H1 (cell line): ENCODE measurements around the gene USP49. TPM values are rescaled to one million over a fixed set of nuclear protein-coding genes. Genes with fewer than 3 reads are reported as not detected.

Experiments used
- CTCF ChIA-PET: fragments of 300-600 bp; sonication (Branson Sonifier 250); formaldehyde crosslinking; loops from one replicate; lab custom pipeline; 2021; ENCODE audit not compliant: partially characterized antibody; lab: Charles Lee
- POLR2A ChIA-PET: fragments of 300-600 bp; sonication (Branson Sonifier 250); formaldehyde crosslinking; loops from one replicate; lab custom pipeline; 2021; ENCODE audit warnings: inconsistent platforms; ENCODE audit not compliant: partially characterized antibody; lab: Charles Lee
- DNase-seq, 2 experiments: peaks; one replicate each; pipeline versions ENCODE4 v3.0.0 to v3.0.0-alpha.2; 2010 to 2022; ENCODE audit warnings: low spot score in 2 of 2, low read depth in 1 of 2, mixed read lengths in 1 of 2
- FAIRE-seq: peaks from 2 replicates; lab custom pipeline; 2011; peaks lifted over from hg19 to GRCh38; lab: Jason Lieb, UNC
- H2AFZ ChIP-seq: 2 replicates; pipeline ENCODE4 v1.8.1; 2012; ENCODE audit warnings: low read length, inconsistent platforms
- H2AK5ac ChIP-seq: 2 replicates; pipeline ENCODE4 v1.6.1; 2013; ENCODE audit warnings: low read depth, low read length
- H2BK120ac ChIP-seq: replicated peaks from 2 replicates; pipeline ENCODE3; 2013; ENCODE audit warnings: low read depth, low read length, inconsistent platforms
- H2BK12ac ChIP-seq: 2 replicates; pipeline ENCODE4 v1.6.1; 2013; ENCODE audit warnings: low read depth, low read length
- H2BK15ac ChIP-seq: 2 replicates; pipeline ENCODE4 v1.6.1; 2013; ENCODE audit warnings: low read length
- H2BK20ac ChIP-seq: 2 replicates; pipeline ENCODE4 v1.6.1; 2013; ENCODE audit warnings: low read length
- H2BK5ac ChIP-seq: 2 replicates; pipeline ENCODE4 v1.6.1; 2013; ENCODE audit warnings: low read depth, low read length
- H3K14ac ChIP-seq: 2 replicates; pipeline ENCODE4 v1.6.1; 2013; ENCODE audit warnings: inconsistent platforms; ENCODE audit not compliant: insufficient read length
- H3K18ac ChIP-seq: 2 replicates; pipeline ENCODE4 v1.6.1; 2013; ENCODE audit warnings: low read length; ENCODE audit errors: extremely low read depth
- H3K23ac ChIP-seq: 2 replicates; pipeline ENCODE4 v1.6.1; 2013; ENCODE audit warnings: inconsistent platforms; ENCODE audit not compliant: insufficient read length
- H3K23me2 ChIP-seq: 2 replicates; pipeline ENCODE4 v1.6.1; 2013; ENCODE audit warnings: low read depth, low read length
- H3K27ac ChIP-seq: 2 replicates; pipeline ENCODE4 v1.6.1; 2011; ENCODE audit warnings: low read depth, low read length, inconsistent platforms
- H3K27me3 ChIP-seq, 4 experiments: replicated peaks in 1 of 4; 1 replicate in 1 of 4; 2 replicates in 3 of 4; pipeline versions ENCODE4 v1.6.1 to v1.8.1; 2011 to 2013; ENCODE audit warnings: low read length in 3 of 4, mild to moderate bottlenecking in 3 of 4, inconsistent platforms in 2 of 4, mixed read lengths in 2 of 4, moderate library complexity in 1 of 4; ENCODE audit not compliant: control insufficient read depth in 3 of 4, insufficient read depth in 3 of 4; ENCODE audit errors: extremely low read depth in 1 of 4
- H3K36me3 ChIP-seq, 4 experiments: 2 replicates each; pipeline versions ENCODE4 v1.6.1 to v1.8.1; 2011 to 2013; ENCODE audit warnings: mild to moderate bottlenecking in 4 of 4, low read length in 3 of 4, moderate library complexity in 2 of 4, control low read depth in 1 of 4, inconsistent platforms in 1 of 4; ENCODE audit not compliant: insufficient read depth in 4 of 4, control insufficient read depth in 2 of 4
- H3K4ac ChIP-seq: replicated peaks from 2 replicates; pipeline ENCODE3; 2013; ENCODE audit warnings: low read length, low read depth, mixed read lengths, inconsistent platforms; ENCODE audit not compliant: insufficient read length
- H3K4me1 ChIP-seq, 4 experiments: replicated peaks in 1 of 4; 1 replicate in 1 of 4; 2 replicates in 3 of 4; pipeline versions ENCODE4 v1.6.1 to v1.8.1; 2011 to 2013; ENCODE audit warnings: low read length in 3 of 4, inconsistent platforms in 2 of 4, mixed read lengths in 1 of 4; ENCODE audit not compliant: insufficient read depth in 4 of 4, control insufficient read depth in 3 of 4
- H3K4me2 ChIP-seq, 2 experiments: 2 replicates each; pipeline versions ENCODE4 v1.6.1 to v1.8.1; 2011 to 2013; ENCODE audit warnings: low read depth in 2 of 2, low read length in 2 of 2, control low read depth in 1 of 2, inconsistent platforms in 1 of 2, mild to moderate bottlenecking in 1 of 2; ENCODE audit not compliant: insufficient read depth in 1 of 2
- H3K4me3 ChIP-seq, 4 experiments: fragments of 200-600, 300-600 bp in 1 of 4; sonication (generic), shearing (Covaris generic), sonication (Bioruptor Twin) in 1 of 4; 2 replicates each; pipeline versions ENCODE4 v1.5.1 to v1.8.1; 2011 to 2016; ENCODE audit warnings: low read length in 4 of 4, low read depth in 3 of 4, control low read depth in 2 of 4, inconsistent platforms in 2 of 4, mild to moderate bottlenecking in 2 of 4, mixed read lengths in 1 of 4, moderate library complexity in 1 of 4; ENCODE audit not compliant: insufficient read depth in 2 of 4; ENCODE audit errors: extremely low read depth in 1 of 4
- H3K56ac ChIP-seq: replicated peaks from 2 replicates; pipeline ENCODE3; 2013; ENCODE audit warnings: low read depth, mild to moderate bottlenecking, mixed read lengths, low read length, inconsistent platforms; ENCODE audit not compliant: insufficient read length
- H3K79me1 ChIP-seq: 2 replicates; pipeline ENCODE4 v1.6.1; 2013; ENCODE audit warnings: low read depth, low read length, control low read depth
- H3K79me2 ChIP-seq, 2 experiments: 2 replicates each; pipeline versions ENCODE4 v1.6.1 to v1.8.1; 2012 to 2013; ENCODE audit warnings: low read length in 2 of 2, mild to moderate bottlenecking in 2 of 2, inconsistent platforms in 1 of 2; ENCODE audit not compliant: insufficient read depth in 2 of 2, control insufficient read depth in 1 of 2
- H3K9ac ChIP-seq, 4 experiments: replicated peaks in 1 of 4; 1 replicate in 1 of 4; 2 replicates in 3 of 4; pipeline versions ENCODE4 v1.6.1 to v1.8.1; 2011 to 2013; ENCODE audit warnings: low read depth in 3 of 4, low read length in 3 of 4, control low read depth in 2 of 4, mild to moderate bottlenecking in 2 of 4, moderate library complexity in 2 of 4, inconsistent platforms in 1 of 4; ENCODE audit errors: extremely low read depth in 1 of 4
- H3K9me3 ChIP-seq, 2 experiments: 2 replicates each; pipeline versions ENCODE4 v1.6.1 to v1.8.1; 2012 to 2013; ENCODE audit warnings: mild to moderate bottlenecking in 2 of 2, moderate library complexity in 2 of 2, control low read depth in 1 of 2, inconsistent platforms in 1 of 2, low read depth in 1 of 2, low read length in 1 of 2, mixed read lengths in 1 of 2; ENCODE audit not compliant: insufficient read depth in 2 of 2
- H4K20me1 ChIP-seq, 2 experiments: replicated peaks in 1 of 2; 2 replicates each; pipeline versions ENCODE3 to v1.8.1; 2011 to 2013; ENCODE audit warnings: inconsistent platforms in 2 of 2, low read length in 2 of 2, mild to moderate bottlenecking in 1 of 2; ENCODE audit not compliant: insufficient read depth in 2 of 2, control insufficient read depth in 1 of 2
- H4K5ac ChIP-seq: 2 replicates; pipeline ENCODE4 v1.6.1; 2013; ENCODE audit warnings: low read length, low read depth, mixed read lengths, inconsistent platforms; ENCODE audit not compliant: insufficient read length
- H4K8ac ChIP-seq: 2 replicates; pipeline ENCODE4 v1.8.0; 2013; ENCODE audit warnings: mild to moderate bottlenecking, moderate library complexity, low read length, inconsistent platforms; ENCODE audit not compliant: insufficient read depth; ENCODE audit errors: extremely low read depth
- H4K91ac ChIP-seq: replicated peaks from 2 replicates; pipeline ENCODE3; 2013; ENCODE audit warnings: low read length, mixed read lengths, inconsistent platforms; ENCODE audit not compliant: insufficient read length
- ATF2 ChIP-seq: IDR thresholded peaks from 2 replicates; pipeline ENCODE4 v1.6.1; 2012; ENCODE audit warnings: low read length, inconsistent platforms
- CHD1 ChIP-seq: IDR thresholded peaks from 2 replicates; pipeline ENCODE4 v1.6.1; 2012; ENCODE audit warnings: low read depth, low read length, improper control_type of control experiment
- POLR2AphosphoS5 ChIP-seq: IDR thresholded peaks from 2 replicates; pipeline ENCODE4 v1.6.1; 2011; ENCODE audit warnings: low read depth, low read length
- WGBS, 2 experiments: shearing (Covaris generic) in 1 of 2; methylation state at CpG; one replicate each; pipeline versions ENCODE4 v1.1.6 to v1.1.7; 2013 to 2015; ENCODE audit warnings: low lambda C conversion rate in 2 of 2, mixed read lengths in 2 of 2, inconsistent platforms in 1 of 2, low coverage in 1 of 2, missing lambda C conversion rate in 1 of 2; ENCODE audit not compliant: insufficient replicate concordance in 2 of 2, insufficient coverage in 1 of 2, insufficient read length in 1 of 2; ENCODE audit errors: extremely low coverage in 1 of 2, missing lambda C conversion rate in 1 of 2; 5-methylcytosine and 5-hydroxymethylcytosine counted together
- polyA plus RNA-seq, 7 experiments: library from polyadenylated mRNA; depleted of rRNA in 3 of 7; stranded (reverse) in 5 of 7; unstranded in 2 of 7; fragments of >200 nt in 5 of 7; fragments of 200-250 nt in 2 of 7; gene quantifications; 1 replicate in 5 of 7; 2 replicates in 1 of 7; 4 replicates in 1 of 7; pipeline versions ENCODE4 v1.2.1 to v1.2.3, GENCODE V29; 2011 to 2013; ENCODE audit warnings: missing spikeins in 2 of 7, mixed read lengths in 2 of 7
- total RNA-seq: library from RNA; stranded (reverse); fragmentation: NEBNext Ultra II Directional; extraction: Animal tissue kit (Norgen Biotek cat#: 25700); gene quantifications from 2 replicates; pipeline ENCODE4 v1.2.1, GENCODE V29; 2021

Gene USP49
- total and polyA plus RNA-seq, 2 of the 8 experiments (the other 6 are each of a cell fraction or from before 2014, with no cell fraction given), result 6.9 to 24.4 TPM

GRCh38 chr6:41927253-41927652 is 32.1 kb upstream of the USP49 start:
- no peak overlapping the region for H2BK20ac ChIP-seq
- H3K9ac ChIP-seq, result no peak overlapping the region
- no peak overlapping the region for H3K23ac ChIP-seq
- DNase-seq (no peak), FAIRE-seq (no peak)
- H2AFZ ChIP-seq, result no peak overlapping the region
- H4K91ac ChIP-seq, result no peak overlapping the region
- no peak overlapping the region for H4K5ac ChIP-seq
- H3K79me1 ChIP-seq, result peaks cover 13% of the 10 kb centered on the region
- TF ChIP-seq CHD1 (no peak), POLR2AphosphoS5 (peak; percentile 21; the same call in 1 of the 2 replicates), ATF2 (no peak)
- H4K8ac ChIP-seq, result no peak overlapping the region
- H3K14ac ChIP-seq, result no peak overlapping the region
- no peak overlapping the region for H3K18ac ChIP-seq
- no peaks in the 10 kb centered on the region for H3K27me3 ChIP-seq
- POLR2A ChIA-PET, result interaction anchor here (1.5 to 12.2 kb wide), 3 partner anchors 10 to 123 kb away, joined by 4 to 235 read pairs (median 5); partner anchors contain the start of genes CCND3 and TAF8
- H3K4me1 ChIP-seq, result peaks cover 0 to 6% (median 3%) of the 10 kb centered on the region in 4 experiments; a peak in 2 of 7 replicates
- no peak overlapping the region for H3K27ac ChIP-seq
- no peak overlapping the region for H3K4ac ChIP-seq
- H3K79me2 ChIP-seq, result peaks cover 26 to 38% of the 10 kb centered on the region in 2 experiments
- H2BK12ac ChIP-seq, result no peak overlapping the region
- no peak overlapping the region for H3K4me3 ChIP-seq
- WGBS, 2 experiments, result 89% methylated on average over 6 of the region's 6 CpGs; no CpG with 5 or more reads in 1 of the 2 experiments
- H2BK15ac ChIP-seq, result no peak overlapping the region
- H3K56ac ChIP-seq, result no peak overlapping the region
- no peak overlapping the region for H2BK120ac ChIP-seq
- H3K36me3 ChIP-seq, result peaks cover 43 to 73% (median 63%) of the 10 kb centered on the region in 4 experiments
- no peak overlapping the region for H2AK5ac ChIP-seq
- H3K4me2 ChIP-seq, result no peak overlapping the region
- CTCF ChIA-PET, result interaction anchor here (0.9 to 11.4 kb wide), 7 partner anchors 11 to 243 kb away, joined by 3 to 166 read pairs (median 4); partner anchors contain the start of genes CCND3 and TOMM6
- no peaks in the 10 kb centered on the region for H3K9me3 ChIP-seq
- H3K23me2 ChIP-seq, result peaks cover 2% of the 10 kb centered on the region; the same call in 1 of the 2 replicates
- peaks cover 11 to 19% of the 10 kb centered on the region in 2 experiments for H4K20me1 ChIP-seq
- no peak overlapping the region for H2BK5ac ChIP-seq
